Measurements from ENCODE around the gene RHO.
"Not testable (repeated sequence)": the region's sequence is repeated elsewhere in the genome, so short reads cannot be mapped to it uniquely, and the experiment has no call there.

RHO gene

DNA sequence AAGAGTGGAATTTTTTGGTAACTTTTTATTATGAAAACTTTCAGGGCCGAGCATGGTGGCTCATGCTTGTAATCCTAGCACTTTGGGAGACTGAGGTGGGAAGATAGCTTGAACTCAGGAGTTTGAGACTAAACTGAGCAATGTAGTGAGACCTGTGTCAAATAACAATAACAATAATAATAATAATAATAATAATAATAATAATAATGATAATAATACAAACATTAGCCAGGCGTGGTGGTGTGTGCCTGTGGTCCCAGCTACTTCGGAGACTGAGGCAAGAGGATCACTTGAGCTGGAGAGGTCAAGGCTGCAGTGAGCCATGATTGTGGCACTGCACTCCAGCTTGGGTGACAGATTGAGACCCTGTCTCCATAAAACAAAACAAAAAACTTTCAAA, 17.5 kb downstream of the RHO start:
- not testable (repeated sequence) for DNase-seq

DNA sequence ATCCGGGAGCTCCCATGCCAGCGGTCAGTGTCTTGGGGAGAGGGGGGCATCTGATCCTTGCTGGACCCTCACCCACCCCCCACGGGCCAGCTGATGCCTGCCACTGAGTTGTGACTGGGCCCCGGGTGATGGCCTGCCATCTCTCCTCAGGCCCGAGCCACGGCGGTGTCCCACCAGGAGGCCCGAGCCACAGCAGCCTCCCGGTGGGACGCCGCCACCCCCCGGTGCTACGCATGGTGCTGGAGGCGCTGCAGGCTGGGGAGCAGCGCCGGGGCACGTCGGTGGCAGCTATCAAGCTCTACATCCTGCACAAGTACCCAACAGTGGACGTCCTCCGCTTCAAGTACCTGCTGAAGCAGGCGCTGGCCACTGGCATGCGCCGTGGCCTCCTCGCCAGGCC, 18.8 kb downstream of the RHO start:
- no peak for DNase-seq

DNA sequence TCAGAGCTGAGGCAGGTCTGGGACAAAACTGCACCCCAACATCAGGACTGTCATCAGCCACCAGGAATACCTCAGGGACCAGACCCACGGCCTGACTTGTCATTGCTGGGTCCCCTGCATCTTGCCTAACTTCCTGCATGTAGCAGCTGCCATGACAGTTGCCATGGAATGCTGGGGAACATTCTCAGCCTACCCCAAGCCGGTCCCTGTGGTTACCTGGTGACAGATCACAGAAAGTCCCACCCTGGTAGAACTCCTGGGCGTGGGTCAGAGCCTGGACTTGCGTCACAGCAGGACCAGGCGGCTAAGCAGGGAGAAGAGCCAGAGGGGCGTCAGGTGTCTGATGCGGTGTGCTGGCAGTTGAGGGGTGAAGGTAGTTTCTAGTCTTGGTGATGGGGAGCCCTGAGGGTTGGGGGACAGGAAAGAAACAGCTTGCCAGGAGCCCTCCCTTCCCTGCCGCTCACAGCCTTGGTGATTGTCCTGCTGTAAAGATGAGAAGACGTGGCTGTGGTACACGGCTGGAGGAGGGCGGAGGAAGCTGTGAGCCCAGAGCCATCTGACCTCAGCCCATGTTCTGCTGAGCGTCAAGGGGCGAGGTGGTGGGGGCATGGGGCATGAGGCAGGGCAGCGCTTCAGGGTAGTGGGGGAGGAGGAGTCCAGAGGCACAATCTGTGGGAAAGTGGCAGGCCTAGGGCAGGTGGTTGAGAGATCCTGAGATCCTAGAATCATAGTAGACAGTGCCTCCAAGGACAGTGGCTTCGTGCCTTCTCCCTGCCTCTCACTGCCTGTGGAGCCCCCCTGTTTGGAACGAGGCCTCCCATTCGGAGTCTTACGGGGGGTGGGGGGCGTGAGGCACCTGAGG, 19.9 kb downstream of the RHO start:
- no peak for DNase-seq

DNA sequence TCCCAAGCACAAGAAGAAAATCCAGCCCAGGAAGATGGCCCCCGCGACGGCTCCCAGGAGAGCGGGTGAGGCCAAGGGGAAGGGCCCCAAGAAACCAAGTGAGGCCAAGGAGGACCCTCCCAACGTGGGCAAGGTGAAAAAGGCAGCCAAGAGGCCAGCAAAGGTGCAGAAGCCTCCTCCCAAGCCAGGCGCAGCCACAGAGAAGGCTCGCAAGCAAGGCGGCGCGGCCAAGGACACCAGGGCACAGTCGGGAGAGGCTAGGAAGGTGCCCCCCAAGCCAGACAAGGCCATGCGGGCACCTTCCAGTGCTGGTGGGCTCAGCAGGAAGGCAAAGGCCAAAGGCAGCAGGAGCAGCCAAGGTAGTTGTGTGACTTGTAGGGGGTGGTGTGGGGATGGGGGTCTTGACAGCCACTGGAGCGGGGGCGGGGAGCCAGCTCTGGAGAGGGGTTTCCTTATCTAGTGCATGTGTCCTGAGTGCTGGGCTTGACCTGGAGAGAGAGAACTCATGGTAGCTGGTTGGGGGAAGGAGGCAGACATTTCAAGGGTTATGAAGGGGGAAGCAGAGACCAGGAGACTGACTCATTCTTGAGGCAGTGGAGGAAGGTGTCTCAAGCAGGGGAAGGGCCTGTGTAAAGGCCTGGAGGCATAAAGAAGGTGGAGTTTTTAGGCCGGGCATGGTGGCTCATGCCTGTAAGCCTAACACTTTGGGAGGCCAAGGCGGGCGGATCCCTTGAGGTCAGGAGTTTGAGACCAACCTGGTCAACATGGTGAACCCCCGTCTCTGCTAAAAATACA, 20.8 kb downstream of the RHO start:
- DNase-seq = peak; percentile 57 to 71 (median 64)

DNA sequence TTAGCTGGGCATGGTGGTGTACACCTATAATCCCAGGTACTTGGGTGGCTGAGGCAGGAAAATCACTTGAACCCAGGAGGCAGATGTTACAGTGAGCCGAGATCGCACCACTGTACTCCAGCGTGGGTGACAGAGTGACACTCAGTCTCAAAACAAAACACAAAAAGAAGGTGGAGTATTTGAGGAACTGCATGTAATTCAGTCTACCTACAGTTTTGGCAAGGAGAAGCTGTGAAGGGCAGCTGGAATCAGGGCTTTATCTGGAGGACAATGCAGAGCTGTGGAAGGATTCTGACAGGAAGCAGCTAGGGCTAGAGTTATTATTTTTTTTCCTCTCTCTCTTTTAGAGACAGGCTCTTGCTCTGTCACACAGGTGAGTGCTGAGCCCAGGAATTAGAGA, 21.4 kb downstream of the RHO start:
- DNase-seq = no peak

DNA sequence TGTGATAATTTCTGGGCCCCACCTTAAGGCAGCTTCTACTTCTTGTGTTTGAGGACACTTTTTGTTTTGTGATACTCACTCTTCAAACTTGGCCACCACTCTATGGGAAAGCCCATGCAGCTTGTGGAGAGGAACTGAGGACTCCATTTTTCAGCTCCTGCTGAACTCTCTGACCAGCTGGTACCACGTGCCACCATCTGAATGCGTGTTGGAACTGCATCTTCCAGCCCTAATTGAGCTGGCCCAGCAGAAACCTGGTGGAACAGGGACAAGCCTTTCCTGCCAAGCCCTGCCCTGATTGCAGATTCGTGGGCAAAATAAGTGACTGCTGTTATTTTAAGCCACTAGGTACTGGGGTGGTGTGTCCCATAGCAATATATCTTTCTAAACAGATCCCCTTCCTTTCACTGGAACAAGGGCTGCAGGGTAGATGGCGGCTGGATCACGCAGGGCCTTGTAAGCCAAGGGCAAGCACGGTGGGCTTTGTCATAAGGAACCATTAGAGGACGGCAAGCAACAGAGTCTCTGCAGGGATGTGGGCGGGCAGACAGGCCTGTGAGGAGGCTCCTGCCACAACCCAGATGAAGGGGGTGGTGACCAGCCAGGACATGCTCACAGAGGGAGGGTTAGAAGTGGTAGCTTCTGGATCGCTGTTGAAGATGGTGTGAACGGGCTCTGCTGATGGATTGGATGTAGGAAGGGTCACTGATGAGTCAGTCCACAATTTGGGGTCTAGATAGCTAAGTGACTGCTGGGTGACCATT, 24.0 kb downstream of the RHO start:
- DNase-seq = no peak

DNA sequence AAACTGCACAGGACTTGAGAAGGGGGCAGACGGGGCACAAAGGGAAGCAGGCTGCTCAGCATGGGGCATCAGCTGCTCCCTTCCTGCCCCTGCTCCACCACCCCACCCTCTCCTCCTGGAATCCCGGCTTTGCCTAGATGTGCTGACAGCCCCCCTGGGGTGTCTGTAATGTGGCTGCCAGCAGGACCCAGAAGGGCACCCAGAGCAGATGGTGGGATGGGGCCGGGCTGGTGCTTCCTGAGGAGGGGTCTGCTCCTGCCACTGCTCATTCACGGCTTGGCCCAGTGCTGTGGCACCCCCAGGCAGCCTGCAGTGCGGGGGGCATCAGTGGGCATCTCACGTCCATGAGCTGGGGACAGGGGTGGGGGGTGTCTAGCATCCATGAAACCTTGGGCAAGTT, 24.7 kb downstream of the RHO start:
- no peak for DNase-seq

DNA sequence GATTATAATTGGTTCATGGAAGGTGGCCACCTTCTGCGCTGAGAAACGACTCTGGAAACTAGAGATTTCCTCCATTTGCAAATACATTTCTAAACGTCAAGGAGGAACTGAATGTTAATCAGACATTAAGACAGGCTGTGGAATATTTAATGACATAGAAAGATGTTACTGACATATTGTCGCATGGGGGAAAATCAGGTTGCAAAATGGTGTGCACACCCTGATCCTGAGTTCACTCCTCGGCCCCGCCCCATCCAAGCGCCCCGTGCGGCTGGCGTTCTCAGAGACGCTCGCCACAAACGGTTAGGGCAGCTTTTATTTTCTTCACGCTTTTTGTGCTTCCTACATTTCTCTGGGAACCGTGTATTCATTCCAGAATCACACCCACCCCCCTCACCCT, 25.3 kb downstream of the RHO start:
- peak; percentile 65 to 79 (median 74) for DNase-seq

DNA sequence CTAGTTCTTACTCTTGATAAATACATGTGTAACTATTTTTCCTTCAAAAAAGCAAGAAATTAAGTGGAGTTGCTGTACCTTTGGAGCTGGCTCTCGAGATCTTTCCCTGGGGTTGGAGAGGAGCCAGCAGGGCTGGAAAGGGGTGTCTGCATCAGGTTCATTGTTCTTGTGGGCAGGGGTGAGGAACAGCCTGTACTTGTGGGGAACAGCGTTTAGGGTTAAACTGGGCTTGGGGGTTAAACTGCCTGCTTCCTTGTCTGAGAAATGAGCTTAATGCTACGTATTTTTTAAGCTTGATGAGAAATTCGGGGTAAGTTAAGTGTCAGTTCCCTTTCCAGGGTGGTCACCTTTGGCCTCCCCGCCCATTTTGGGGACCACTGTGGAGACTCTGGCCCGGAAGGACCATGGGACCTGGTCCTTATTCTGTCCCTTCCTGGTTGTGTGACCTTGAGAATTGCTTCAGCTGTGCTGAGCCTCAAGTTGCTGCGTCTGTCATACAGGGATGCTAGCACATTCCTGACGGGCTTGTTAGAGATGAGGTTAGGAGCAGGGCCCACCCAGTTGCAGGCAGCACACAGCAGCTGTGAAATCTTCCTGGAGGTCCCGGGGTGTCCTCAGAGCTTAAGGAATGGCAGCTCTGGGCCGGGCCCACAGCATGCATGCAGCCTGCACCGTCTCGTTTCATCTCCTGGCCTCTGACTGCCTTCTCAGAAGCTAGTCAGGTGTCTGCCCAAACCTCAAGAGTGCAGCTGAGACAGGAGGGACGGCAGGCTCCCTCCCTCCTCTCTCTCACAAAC, 26.1 kb downstream of the RHO start:
- DNase-seq = no peak

DNA sequence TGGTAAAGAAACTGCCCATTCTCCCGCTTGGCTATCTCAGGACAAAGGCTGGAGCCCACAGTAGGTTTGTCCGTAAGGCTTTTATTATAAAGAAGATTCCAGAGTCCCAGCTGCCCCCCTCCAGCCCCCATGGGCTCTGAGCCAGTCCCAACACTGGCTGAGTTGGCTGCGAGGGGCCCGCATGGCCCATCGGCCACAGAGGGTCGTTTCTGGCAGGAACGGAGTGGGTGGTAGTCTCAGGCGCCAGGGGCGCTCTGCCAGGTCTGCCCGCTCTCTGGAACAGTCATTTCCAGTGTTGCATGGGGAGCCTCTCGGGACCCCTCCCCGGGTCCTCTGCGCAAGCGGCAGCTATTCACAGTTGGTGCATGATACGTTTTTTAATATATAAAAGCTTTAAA, 26.7 kb downstream of the RHO start:
- no peak for DNase-seq

DNA sequence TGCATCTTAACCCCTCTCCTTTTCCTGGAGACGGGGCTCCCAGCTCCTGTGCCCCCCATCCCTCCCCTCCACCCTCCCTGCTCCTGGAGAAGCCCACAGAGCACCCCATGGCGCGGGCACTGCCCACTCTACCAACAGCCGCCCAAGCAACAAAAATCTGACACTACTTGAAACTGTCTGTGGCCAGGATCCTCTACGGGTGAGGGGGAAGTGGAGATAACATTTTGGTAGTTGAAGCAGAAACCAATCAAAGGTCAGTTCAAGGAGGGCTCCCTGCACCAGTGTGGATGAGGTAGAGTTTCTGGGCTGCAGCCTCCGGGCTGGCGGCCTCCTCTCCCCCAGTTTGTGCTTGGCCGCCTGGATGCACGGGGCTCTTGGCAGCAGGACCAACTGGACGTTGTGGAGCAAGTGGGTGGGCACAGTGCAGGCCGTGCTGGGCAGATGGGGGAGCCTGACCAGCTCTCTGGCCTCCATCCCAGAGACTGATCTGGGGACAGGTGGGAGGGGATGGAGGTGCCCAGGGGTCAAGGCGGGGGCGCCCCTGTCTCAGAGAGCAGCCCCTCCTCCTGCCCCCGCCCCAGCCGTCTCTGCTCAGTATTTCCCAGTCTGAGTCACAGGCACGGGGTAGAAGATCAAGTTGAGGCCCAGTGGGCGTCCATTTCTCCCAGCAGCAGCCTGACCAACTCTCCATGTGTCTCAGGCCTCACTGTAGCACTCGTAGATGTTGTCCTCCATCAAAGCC, 27.3 kb downstream of the RHO start:
- peak; percentile 47 to 57 (median 48) for DNase-seq

DNA sequence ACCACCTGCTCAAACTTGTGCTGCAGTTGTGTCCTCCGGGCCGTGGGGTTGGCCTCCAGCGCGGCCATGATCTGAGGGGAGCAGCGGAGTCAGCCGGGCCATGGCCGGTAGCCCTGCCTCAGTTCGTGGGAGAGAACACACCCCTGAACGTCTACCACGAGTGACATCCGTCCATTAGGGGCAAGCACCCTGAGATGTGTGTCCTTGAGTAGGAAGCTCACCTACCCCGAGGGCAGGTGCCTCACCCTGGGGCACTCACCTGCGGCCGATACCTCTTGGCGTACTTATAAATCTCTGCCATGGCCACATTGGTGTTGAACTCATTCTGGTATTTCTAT, 27.9 kb downstream of the RHO start:
- DNase-seq = no peak

DNA sequence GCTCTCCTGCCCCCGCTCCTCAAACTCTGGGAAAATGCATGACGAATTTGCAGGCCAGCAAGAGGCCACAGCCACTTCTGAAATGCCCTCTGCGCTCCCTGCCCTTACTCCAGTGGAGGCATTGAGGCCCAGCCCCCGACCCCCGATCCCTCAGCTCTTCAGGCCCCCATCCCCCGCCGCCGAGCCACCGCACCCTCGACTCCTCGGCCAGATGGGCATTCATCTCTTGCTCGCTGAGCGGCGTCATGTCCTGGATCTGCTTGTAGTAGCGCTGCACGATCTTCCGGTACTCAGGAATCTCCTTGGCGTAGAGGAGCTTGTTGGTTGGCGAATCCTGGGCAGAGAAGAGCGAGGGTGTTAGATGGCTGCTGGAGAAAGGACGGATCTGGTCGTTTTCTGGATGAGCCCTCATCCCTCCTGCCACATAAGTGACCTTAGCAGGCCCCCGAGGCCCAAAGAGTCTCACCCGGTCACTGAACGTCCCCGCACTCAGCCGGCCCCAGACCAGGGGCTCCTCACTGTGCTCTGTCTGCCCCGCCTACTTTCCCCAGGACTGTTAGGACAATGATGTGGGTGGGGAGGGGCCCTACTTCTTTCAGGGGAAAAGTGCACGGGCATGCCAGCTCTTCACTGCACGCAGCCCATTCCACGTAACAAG, 28.6 kb downstream of the RHO start:
- DNase-seq = no peak

DNA sequence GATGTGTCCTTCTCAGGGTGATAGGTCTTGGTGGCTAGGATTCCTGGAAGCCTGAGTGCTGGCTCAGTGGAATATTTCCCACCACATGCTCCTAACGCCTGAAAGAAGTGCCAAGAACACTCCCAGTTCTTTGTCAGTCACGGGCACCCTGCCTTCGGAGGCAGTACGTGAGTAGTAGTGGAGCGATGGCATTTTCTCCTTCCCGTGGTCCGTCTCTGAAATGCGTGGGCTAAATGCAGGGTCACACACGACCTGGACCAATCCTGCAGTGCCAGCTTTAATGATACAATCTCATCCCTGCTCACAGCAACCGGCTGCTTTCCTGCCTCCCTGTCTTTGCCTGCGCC, 29.1 kb downstream of the RHO start:
- DNase-seq = no peak

DNA sequence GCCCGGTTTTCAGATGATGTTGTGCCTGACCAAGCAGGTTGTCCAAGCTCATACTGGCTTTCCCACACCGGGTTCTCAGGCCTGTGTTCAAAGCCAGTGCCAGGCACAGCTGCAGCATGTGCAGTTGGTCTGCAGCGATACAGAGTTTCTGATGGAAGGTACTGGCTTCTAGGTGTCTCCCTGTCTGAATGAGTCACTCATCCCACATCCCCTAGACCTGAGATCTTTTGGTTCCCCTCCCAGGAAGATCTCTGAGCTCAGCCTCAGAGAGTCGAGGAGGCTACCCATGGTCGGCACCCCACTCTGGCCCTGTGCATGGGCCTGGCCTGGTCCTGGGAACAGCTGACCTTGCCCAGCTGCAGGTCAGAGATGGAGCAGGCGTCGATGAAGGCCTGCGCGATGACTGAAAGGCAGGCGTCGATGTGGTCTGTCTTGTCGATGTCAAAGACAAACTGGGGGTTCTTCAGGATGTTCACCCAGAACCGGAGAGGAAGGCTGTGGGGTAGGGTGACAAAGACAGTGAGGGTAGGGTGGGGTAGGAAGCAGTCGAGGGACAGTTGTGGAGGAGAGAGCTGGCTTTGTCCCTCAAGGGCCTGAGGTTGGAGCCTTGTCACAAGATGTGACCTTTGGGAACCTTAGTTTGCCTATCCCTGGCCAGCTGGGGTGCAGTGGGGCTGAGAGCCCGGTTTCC, 29.8 kb downstream of the RHO start:
- DNase-seq = no peak

DNA sequence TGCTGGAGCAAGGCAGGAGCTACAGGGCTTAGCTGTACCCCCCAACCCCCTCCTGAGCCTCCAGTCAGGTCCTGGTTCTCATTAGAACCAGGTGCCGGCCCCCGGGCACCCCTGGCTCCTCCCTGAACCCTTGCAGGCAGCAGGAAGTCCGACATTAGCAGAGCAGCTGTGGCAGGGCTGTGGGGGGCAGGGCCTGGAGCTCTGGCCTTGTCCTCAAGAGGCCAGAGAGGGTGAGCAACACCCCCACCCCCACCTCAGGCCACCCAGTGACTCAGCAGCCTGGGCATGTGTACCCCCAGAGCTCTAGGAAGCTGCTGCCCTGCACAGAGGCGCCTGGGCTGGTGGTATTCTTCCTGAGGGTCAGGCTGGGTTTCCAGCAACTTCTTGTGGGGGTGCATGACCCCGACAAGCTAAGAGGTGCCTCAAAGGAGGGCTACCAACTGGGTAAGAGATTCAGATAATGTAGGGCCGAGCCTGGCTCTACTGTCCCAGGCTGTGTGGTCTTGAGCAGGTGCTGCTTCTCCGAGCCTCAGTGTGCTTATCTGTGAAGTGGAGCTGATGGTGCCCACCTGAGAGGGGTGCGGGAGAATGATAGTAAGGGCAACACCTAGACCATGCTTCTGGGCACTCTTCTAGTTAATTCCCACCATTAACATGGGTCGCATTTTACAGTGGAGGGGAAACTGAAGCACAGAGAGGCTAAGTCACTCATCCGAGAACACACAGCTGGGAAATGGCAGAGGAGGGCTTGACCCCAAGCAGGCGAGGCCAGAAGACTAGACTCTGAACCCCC, 30.5 kb downstream of the RHO start:
- peak in 2 of 3 donors; percentile 32 to 42 for DNase-seq

DNA sequence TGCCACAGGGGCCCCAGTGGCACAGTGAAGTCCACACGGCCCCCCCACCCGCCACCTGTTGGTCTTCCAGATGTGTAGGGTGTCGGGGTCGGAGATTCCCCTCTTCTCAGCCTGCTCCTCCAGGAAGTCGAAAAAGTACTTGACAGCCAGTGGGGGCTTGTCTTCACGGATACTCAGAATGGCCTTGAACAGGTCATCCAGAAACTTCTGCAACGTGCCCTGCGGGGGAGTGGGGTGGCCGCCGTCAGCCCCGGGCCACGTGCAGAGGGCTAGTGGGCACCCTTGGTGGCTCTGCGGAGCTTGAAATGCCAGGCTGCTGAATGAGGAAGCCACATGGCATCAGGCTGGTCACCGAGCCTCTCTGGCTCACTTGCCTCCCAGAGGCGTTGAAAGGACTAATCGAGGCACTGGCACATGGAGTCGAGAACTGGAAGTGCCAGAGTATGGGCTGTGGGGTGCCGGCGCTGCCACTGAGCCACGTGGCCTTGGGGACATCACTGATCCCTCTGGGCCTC, 31.2 kb downstream of the RHO start:
- no peak for DNase-seq

DNA sequence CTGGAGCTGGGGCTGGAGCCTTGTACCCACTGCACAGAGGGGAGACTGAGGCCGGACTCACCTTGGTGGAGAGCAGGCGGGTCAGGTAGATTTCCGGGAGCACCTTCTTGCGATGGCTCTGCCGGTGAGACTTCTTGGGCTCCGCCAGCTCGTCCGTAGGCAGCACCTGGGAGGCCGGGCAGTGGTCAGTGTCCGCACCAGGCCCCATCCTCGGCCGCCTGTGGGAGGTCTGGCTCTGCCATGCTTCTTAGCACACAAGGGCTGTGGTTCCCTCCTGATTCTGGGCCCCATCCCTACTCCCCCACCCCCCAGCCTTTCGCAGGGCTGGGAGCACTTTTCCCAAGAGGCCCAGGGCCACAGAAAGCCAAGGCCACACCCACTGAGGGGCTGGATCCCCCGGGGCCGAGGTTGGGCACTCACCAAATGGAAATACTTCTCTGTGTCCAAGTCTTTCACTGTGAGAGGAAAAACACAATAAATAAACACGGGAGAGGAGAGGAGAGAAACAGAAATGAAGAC, 31.9 kb downstream of the RHO start:
- DNase-seq = no peak

DNA sequence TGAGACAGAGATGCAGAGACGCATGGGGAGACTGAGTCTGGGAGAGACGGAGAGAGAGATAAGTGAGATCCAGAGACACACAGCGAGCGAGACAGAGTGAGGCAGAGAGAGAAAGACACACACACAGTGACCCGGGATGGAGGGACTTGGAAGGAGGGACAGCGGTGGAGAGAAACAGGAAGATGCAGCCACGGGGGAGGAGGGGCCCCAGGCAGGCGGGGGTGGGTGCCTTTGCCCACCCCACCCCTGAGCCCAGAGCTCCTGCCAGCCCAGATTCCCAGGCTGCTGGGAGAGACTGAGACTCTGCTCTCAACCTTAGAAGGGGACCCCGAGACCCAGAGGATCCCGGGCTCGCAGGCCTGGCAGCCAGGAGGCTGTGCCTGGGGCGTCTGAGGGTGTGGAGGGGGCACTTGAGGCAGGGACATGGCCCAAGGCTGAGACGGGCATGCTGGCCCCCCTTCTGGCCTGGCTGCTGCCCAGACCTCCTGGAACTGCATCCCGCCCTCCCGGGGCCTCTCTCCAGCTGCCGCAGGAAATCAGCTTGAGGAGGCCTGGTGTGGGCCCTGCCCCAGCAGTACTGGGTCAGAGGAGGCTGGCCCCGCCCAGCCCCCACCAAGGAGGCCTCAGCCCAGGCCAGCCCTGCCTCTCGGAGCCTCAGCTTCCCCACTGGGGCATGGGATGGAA, 32.6 kb downstream of the RHO start:
- no peak for DNase-seq

Data from suppressor macrophage treated with lipopolysaccharide for 1 hour (primary cell).